ENCODE results near the gene ORC5.

GRCh38 chr7:104228442-104228841, 20.6 kb upstream of the ORC5 start:
- TF ChIP-seq GATA2 (IDR thresholded peaks at IDR 0.05; ENCODE audit: low read depth, low read length) (no peak), GATA3 (IDR thresholded peaks at IDR 0.05; ENCODE audit: low read depth, low read length) (no peak)

All from SH-SY5Y (cell line).